GM12892 (cell line): ENCODE results near the gene EGFR.

Experiments
- POLR2A ChIP-seq: IDR thresholded peaks from 2 replicates; pipeline ENCODE4 v1.6.1; 2011; ENCODE audit warnings: low read depth, low read length, control low read depth
- POLR2AphosphoS5 ChIP-seq: IDR thresholded peaks from 2 replicates; pipeline ENCODE4 v1.6.1; 2011; ENCODE audit warnings: low read depth, low read length, control low read depth
- TAF1 ChIP-seq: IDR thresholded peaks from 2 replicates; pipeline ENCODE4 v1.6.1; 2011; ENCODE audit warnings: low read depth, mild to moderate bottlenecking, control low read depth, low read length, borderline replicate concordance

GRCh38 chr7:55246171-55246570 is 227.4 kb downstream of the EGFR start:
- no peak for TF ChIP-seq POLR2AphosphoS5
- TF ChIP-seq POLR2A: no peak
- TF ChIP-seq TAF1: no peak
